HG02970 (cell line): ENCODE measurements around the gene ZNF747.

Source experiments
- ATAC-seq: cut with Tn5 transposase; IDR thresholded peaks from one replicate; pipeline ENCODE4 v1.9.1; 2021; ENCODE audit warnings: mild to moderate bottlenecking, moderate library complexity, moderate number of reproducible peaks; ENCODE audit not compliant: unreplicated experiment, low FRiP score

Gene ZNF747

DNA sequence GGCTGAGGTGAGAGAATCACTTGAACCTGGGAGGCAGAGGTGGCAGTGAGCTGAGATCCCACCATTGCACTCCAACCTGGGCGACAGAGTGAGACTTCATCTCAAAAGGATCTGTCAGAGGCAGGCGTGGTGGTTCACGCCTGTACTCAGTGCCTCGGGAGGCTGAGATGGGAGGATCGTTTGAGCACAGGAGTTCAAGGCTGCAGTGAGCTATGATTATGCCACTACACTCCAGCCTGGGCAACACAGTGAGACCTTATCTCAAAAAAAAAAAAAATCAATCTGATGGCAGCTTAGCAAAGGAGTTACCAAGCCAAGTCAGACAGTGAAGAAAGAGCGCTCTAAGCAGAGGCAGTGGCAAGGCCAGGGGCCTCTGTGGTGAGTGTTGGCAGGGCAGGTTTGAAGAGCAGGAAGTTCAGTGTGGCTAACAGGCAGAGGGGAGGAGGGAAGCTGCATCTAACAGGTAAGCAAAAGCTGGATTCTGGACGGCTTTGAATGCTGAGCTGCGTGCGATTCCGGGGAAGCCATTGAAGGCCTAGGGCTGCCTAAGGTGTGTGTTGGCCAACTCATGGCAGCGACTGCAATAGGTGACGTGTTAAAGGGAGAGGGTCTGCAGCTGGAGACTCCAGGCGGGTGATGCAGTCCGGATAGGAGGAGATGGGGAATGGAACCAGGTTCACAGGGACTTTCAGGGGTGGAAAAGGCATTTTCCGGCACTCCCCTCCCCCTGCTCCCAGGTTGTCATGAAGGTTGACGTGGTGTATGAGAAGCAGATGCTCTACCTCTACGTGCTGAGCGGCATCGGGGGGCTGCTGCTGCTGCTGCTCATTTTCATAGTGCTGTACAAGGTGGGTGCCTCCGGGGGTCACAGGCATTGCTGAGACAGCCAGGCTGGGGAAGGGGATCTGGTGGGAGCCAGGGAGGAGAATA, 15.3 kb downstream of the ZNF747 start:
- no peak for ATAC-seq

DNA sequence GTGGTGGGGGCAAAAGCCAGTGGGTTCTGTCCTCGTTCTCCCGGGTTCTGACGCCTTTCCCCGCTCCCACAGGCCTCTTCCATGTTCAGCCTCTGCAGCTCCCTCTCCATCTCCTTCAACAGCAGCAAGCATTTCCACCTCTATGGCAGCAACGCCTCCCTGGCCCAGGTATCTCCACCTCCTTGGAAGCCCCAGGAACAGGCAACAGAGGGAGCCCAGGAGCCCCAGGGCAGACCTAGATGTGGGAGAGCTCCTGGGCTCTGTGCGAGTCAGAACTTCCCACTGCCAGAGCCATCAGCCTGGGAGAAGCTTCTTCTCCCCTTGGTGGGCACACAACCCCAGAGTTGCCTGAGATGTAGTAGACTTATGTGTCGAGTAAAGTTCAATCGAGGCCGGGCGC, 16.1 kb downstream of the ZNF747 start:
- ATAC-seq: no peak

DNA sequence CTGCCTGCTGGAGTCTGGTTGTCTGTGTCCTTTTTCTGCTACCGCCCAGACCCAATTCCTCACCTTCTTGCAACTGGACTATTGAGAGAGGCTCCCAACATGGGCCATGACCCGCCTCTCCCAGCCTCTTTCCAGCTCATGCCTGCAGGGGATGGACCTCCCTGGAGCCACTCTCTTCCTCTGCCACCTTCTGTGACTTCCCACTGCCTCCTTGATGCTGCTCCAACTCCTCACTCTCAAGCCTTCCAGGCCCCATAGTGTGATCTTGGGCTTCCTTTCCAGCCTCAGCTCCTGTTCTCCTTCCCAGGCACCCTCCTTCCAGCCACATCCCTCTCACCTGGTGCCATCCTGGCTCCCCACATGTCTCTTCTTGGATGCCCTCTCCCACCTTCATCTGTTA, 19.4 kb downstream of the ZNF747 start:
- ATAC-seq: no peak

DNA sequence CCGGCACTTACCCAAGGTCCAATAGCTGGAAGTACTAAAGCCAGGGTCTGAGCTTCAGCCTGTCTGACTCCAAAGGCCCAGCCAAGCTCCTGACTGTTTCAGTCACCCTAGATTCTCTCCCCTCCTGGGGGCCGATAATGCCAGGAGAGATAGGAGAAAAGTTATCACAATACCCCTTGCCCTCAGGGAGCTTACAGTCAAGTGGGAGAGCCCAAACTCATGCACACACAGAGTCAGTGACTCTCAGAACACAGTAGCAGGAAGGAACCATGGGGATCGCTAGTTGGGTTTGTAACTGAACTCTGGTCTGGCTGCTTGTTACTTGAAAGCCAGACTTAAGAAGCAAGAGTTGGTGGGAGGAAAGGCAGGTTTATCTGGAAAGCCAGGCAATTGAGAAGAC, 23.1 kb downstream of the ZNF747 start:
- ATAC-seq: no peak

DNA sequence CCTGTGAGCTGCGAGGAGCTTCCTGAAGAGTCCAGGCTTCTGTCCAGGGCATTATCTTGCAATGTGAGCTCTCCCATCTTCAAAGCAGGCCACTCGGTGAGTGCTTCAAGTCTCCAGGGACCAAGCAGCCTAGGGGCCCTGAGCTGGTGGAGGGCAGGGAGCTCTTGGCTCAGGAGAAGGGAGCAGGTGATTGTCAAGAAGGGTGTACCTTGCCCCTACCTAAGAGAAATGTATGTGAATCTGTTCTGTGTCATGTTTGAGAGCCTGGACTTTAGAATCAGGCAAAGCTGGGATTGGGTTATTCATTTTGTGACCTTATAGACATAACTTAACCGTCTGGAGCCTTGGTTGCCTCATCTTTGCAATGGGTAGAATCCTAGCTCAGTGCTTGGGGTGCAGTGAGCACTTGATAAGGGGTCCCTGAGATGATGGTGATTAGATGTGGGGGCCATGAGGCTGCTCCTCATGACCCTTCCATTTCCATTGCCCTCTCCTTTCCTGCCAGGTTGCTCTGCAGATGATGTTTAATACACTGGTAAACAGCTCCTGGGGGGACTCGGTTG, 24.2 kb downstream of the ZNF747 start:
- no peak for ATAC-seq

DNA sequence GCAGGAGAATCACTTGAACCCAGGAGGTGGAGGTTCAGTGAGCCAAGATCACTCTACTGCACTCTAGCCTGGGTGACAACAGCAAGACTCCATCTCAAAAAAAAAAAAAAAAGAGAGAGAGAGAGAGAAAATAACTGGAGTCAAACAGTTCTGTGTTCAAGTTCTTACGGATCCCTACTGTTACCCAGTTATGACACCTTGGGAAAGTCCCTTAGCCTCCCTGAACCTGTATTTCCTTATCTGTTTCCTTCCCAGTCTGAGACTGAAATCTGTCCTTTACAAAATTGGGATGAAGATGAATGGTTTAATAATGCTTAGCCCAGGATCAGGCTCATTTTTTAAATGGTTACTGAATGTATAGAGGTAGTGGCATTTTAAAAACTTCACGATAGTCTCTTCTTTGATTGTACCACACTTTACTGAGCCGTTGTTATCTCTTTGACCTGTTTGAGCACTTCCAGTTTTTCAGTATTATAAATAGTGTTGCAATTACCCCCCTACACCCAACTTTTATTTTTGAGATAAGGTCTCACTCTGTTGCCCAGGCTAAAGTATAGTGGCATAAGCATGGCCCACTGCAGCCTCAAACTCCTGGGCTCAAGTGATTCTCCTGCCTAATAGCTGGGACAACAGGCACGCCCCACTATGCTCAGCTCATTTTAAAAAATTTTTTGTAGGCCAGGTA, 25.4 kb downstream of the ZNF747 start:
- no peak for ATAC-seq

DNA sequence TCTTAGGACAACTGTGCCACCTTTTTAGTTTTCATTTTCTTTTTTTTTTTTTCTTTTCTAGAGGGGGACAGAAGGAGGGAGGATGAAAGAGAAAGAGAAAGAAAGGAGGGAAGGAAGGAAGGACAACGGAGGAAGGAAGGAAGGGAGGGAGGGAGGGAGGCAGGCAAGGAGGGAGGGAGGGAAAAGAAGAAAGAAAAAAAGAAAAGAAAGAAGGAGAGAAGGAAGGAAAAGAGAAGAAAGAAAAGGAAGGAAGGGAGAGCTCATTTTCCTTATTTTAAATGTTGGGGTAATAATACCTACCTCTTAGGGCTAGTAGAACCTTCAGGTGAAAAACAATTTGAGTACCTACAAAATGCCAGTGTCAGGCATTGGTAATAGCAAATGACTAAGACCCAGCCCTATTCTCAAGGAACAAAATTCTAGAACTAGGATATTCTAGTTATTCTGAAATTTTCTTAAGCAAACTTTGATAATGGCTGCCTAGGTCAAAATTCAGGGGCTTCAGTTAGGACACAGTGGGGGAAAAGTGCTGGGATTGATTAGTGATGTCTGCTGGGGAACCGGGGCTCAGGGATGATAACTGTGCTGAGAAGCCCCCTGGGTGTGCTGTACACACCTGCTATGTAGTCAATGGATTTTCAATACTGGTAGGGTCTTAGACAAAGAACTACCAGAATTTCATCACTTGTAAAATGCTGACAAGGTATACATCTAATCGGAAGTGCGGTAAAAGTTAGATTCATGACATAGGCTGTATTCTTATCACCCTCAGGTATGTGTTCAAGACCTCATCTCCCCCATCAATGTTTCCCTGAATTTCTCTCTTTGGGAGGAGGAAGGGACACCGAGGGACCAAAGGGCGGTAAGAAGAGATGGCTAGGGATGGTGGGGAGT, 31.0 kb downstream of the ZNF747 start:
- ATAC-seq: no peak

DNA sequence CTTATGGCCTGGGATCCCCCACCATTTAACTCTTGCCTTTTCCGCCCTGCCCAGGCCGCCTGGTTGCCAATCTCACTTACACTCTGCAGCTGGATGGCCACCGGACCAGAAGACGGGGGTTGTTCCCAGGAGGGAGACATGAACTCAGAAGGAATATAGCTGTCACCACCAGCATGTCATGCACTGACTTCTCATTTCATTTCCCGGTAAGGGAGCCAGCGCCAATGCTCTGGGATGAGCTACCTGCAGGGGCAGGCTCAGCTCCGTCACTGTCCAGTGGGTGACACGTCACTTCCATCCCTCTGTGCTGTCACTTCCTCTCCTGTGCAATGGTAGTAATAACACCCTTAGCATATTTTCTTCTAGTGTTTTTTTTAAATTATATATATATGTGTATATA, 35.4 kb downstream of the ZNF747 start:
- no peak for ATAC-seq

DNA sequence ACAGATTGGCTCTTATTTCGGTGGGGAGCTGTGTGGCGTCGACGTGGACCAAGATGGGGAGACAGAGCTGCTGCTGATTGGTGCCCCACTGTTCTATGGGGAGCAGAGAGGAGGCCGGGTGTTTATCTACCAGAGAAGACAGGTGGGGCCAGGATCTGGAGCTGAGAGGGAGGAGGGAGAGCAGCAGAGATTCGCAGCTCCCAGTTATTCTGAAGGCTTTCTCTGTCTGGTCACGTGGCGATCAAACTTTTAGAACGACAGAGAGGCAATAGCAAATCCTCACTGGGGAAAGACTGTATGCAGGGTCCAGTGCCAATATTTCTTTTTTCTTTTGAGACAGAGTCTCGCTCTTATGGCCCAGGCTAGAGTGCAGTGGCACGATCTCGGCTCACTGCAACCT, 39.9 kb downstream of the ZNF747 start:
- ATAC-seq: no peak

DNA sequence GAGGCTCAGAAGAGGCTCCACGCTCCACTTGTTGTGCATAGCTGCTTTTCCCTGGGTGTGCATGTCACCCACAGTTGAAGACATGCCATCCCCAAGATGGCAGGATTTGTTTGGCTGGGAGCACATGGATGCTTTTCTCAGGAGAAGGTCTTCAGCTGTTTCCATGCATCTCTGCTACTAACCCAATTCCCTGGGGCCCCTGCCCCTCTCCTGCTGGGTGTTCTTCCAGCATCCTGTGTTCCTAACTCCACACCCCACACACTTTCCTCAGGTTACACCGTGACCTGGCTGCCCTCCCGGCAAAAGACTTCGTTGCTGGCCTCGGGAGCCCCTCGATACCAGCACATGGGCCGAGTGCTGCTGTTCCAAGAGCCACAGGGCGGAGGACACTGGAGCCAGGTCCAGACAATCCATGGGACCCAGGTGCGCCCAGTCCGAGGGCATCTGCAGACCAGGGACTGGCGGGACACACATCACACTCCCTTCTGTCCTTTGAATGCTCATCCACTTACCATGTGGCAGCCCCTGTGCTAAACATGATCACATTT, 40.6 kb downstream of the ZNF747 start:
- no peak for ATAC-seq

DNA sequence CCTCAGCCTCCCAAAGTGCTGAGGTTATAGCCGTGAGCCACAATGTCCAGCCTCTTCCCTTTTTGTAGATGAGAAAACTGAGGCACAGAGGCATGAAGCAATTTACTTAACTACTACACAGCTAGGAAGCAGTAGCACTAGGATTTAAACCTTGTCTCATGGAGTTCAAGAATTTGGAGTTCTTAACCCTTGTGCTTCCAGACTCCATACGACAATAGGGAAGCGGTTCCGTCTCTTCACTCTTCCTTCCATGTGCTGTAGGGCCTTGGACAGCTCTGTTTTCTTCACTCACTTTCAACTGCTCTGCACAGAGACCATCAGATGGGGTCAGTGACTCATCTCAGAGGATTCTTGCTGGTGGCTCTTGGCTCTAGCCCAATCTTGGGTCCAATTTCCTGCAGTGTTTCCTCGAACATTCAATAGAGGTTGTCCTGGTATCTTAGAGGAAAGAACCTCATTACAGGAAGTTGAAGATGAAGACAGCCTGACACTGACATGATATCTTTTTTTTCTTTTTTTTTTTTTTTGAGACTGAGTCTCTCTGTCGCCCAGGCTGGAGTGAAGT, 42.8 kb downstream of the ZNF747 start:
- no peak for ATAC-seq

DNA sequence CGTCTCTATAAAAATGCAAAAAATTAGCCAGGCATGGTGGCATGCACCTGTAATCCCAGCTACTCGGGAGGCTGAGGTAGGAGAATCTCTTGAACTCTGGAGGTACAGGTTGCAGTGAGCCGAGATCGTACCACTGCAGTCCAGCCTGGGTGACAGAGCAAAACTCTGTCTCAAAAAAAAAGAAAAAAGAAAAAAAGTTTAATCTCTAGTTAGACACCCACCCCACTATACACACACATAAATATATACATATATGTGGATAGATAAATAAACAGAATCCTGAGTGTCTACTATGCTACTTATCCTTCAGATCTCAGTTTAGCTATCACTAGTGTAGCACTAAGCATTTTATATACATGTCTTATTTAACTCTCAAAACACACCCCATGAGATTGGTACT, 43.4 kb downstream of the ZNF747 start:
- ATAC-seq: no peak

DNA sequence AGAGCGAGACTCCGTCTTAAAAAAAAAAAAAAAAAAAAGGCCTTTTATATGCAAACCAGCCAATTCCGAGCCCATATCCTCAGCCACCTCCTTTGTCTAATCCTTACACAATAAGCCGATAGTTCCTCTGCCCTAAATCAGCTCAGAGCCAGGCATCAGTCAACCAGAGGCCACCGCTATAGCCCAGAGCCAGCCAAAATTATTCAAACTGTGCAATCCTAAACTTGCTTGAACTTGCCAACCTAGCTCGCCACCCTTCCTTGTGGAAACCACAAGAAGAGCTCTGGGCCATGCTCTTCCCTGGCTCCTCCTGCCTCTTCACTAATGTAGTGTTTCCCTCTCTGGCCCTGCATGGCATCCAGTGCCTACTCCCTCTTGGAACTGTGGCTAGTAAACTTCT, 44.4 kb downstream of the ZNF747 start:
- ATAC-seq: no peak

DNA sequence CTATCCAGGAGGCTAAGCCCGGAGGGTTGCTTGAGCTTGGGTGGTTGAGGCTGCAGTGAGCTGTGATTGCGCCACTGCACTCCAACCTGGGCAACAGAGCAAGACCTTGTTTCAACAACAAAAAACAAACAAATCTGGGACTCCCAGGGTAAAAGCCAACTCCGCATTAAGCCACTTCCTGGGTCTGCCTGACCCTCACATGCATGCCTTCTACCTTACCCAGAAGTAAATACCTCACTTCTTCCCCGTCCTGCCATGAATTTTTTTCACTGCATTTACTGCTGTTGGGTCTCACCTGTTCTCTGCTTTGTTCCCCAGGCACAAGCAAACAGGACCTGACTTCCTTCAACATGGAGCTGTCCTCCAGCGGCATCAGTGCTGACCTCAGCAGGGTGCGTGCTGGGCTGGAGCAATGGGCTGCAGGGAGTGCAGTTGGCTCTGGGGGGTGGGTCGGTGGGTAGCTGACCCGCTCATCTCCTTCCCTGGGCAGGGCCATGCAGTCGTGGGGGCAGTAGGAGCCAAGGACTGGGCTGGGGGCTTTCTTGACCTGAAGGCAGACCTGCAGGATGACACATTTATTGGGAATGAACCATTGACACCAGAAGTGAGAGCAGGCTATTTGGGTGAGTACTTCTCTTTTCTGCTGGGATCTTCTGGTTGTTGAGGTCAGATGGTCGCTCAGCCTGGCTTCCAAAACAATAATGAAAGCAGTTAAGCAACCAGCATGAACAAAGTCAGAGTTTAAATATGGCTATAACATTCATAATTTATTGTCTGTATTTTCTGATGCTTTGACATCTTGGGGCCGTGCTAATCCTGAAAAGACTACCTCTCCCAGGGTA, 45.7 kb downstream of the ZNF747 start:
- ATAC-seq: no peak

DNA sequence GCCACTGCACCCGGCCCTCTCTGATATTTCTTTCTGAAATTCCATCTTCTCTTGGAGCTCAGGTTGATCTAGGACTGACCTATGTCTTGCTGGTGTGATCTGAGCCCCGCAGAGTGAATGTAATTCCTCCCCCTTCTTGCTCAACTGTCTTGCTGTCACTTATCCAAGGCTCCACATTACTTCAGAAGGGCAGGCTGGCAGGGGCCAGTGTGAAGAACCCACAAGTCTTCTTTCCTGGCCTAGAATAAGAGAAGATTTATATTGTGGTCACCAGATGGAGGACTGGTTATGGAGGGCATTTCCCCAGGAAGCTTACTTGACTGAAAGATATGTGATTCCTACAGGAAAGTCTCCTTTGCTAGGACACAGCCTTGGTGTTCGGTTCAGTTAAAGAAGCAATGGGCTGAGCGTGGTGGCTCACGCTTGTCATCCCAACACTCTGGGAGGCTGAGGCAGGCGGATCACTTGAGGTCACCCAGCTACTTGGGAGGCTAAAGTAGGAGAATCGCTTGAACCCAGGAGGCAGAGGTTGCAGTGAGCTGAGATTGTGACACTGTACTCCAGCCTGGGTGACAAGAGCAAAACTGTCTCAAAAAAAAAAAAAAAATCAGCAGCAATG, 48.7 kb downstream of the ZNF747 start:
- ATAC-seq: no peak

DNA sequence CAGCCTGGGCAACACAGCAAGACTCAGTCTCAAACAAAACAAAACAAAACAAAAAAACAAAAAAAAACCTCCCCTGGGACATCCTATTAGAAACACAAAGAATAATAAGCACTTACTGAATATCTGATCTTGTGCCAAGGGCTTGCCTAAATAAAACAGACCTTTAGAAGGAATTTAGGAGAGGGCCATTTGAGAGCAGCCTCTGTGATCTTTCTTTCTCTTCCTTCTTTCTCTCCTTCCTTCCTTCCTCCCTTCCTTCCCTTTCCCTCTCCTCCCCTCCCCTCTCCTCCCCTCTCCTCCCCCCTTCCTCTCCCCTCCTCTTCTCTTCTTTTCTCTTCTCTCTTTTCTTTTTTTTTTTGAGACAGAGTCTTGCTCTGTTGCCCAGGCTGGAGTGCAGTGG, 49.8 kb downstream of the ZNF747 start:
- ATAC-seq: no peak

DNA sequence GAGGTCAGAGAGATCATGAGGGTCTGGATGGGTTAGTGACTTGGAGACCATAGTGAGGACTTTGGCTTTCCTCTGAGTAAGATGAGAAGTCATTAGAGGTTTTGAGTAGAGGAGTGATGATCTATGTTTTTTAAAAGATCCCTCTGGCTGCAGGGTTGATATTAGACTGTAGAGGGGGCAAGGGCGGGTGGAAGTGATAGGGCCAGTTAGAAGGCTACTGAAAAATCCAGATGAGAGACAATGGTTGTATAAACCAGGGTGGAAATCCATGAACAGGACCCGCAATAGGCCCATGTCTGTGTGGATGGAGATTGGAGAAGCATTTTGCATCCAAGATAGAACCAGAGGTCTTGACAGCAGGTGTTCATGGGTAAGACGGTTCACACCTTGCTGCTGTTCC, 52.3 kb downstream of the ZNF747 start:
- ATAC-seq: no peak

DNA sequence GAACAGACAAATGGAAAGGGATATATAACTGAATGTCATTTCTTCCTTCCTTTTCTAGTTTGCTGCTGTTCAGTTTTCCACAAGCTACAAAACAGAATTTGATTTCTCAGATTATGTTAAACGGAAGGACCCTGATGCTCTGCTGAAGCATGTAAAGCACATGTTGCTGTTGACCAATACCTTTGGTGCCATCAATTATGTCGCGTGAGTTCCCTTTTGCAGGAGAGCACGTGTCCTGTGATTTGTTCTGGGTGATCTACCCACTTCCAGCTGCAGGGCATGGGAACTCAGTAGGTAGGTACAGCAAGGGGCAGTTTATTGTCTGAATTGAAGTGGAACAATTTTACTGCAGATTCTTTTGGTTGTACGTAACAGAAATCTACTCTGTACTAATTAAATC, 53.3 kb downstream of the ZNF747 start:
- ATAC-seq: no peak
